SJCRH30 (cell line): Measurements from ENCODE around the gene SPRY1. TPM values are rescaled to one million over a fixed set of nuclear protein-coding genes. Genes with fewer than 3 reads are reported as not detected.
A peak's percentile ranks its signal among the peaks of the same experiment; 100 is the strongest.

Source experiments
- DNase-seq, 2 experiments: peaks; one replicate each; pipeline ENCODE4 v3.0.0-alpha.2; 2015 to 2020
- H3K27ac ChIP-seq: fragments of 250-450 bp; sonication (Bioruptor Pico); 2 replicates; pipeline ENCODE4 v1.5.1; 2020; ENCODE audit warnings: mild to moderate bottlenecking, moderate library complexity
- H3K27me3 ChIP-seq: fragments of 250-450 bp; sonication (Bioruptor Pico); 2 replicates; pipeline ENCODE4 v1.5.1; 2020; ENCODE audit warnings: mild to moderate bottlenecking, moderate library complexity
- H3K36me3 ChIP-seq: fragments of 250-450 bp; sonication (Bioruptor Pico); 2 replicates; pipeline ENCODE4 v1.5.1; 2020; ENCODE audit warnings: mild to moderate bottlenecking, moderate library complexity
- H3K4me1 ChIP-seq: fragments of 250-450 bp; sonication (Bioruptor Pico); 2 replicates; pipeline ENCODE4 v1.5.1; 2020; ENCODE audit warnings: mild to moderate bottlenecking, moderate library complexity
- H3K4me3 ChIP-seq: fragments of 250-450 bp; sonication (Bioruptor Pico); 2 replicates; pipeline ENCODE4 v1.5.1; 2020; ENCODE audit warnings: mild to moderate bottlenecking, moderate library complexity
- H3K9me3 ChIP-seq: fragments of 250-450 bp; sonication (Bioruptor Pico); replicated peaks from 2 replicates; pipeline ENCODE4 v1.5.1; 2020; ENCODE audit warnings: mild to moderate bottlenecking, moderate library complexity
- total RNA-seq: library from RNA; depleted of rRNA; stranded (reverse); fragments of >200 nt; shearing (Covaris generic); gene quantifications from 2 replicates; pipeline ENCODE4 v1.2.3, GENCODE V29; 2014

SPRY1 gene
- total RNA-seq, 1 experiment from 2014 or later, result 42.6 TPM

DNA sequence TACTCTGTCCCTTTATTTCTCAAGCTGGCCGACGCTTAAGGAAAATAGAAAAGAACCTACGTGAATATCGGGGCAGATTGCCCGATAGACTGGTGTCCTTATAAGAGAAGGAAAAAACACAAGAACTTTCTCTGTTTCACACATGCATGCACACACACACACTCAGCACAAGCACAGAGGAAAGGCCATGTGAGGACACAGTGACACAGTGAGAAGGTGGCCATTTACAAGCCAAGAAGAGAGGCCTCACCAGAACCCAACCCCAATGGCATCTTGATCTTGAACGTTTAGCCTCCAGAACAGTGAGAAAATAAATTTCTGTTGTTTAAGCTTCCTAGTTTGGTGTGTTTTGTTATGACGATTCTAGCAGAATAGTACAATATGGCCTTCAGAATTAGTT, 37.0 kb downstream of the SPRY1 start:
- Histone ChIP-seq H3K27ac (no peak overlapping the region), H3K27me3 (no peaks in the 10 kb centered on the region), H3K4me1 (no peaks in the 10 kb centered on the region), H3K4me3 (no peak overlapping the region), H3K9me3 (peaks cover 2% of the 10 kb centered on the region; the same call in 1 of the 2 replicates), H3K36me3 (no peaks in the 10 kb centered on the region)
- DNase-seq, result no peak

DNA sequence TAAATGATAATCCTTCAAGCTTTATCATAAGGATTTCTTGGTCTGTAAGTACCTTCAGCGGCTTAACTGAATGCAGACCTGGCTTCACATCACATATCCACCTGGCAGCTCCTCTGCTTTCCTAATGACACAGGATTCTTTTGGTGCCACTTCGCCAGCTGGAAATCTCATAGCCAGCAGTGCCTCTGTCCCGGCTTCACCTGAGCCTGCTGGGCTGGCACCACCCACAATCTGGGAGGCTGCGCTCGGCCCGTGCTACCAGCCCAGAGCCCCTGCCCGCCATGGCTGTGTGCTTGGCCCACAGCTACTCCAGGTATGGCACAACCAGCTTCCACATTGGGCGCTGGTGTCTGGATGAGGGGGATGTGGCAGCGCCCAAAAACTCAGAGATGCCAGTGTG, 37.4 kb downstream of the SPRY1 start:
- Histone ChIP-seq H3K27me3 (no peaks in the 10 kb centered on the region), H3K36me3 (no peaks in the 10 kb centered on the region), H3K4me3 (no peak overlapping the region), H3K27ac (no peak overlapping the region), H3K9me3 (peaks cover 2% of the 10 kb centered on the region; the same call in 1 of the 2 replicates), H3K4me1 (no peaks in the 10 kb centered on the region)
- DNase-seq, result no peak

- no peak for DNase-seq
- Histone ChIP-seq H3K27me3 (no peaks in the 10 kb centered on the region), H3K9me3 (no peaks in the 10 kb centered on the region; the same call in 1 of the 2 replicates), H3K4me3 (no peak overlapping the region), H3K27ac (no peak overlapping the region), H3K4me1 (no peaks in the 10 kb centered on the region), H3K36me3 (no peaks in the 10 kb centered on the region)
Measured at GRCh38 chr4:123435246-123436113, 38.9 kb downstream of the SPRY1 start.

- DNase-seq, result no peak
- Histone ChIP-seq H3K27me3 (no peaks in the 10 kb centered on the region), H3K4me1 (peaks cover 2% of the 10 kb centered on the region; the same call in 1 of the 2 replicates), H3K9me3 (no peaks in the 10 kb centered on the region; the same call in 1 of the 2 replicates), H3K4me3 (no peak overlapping the region), H3K27ac (no peak overlapping the region), H3K36me3 (no peaks in the 10 kb centered on the region)
Measured at GRCh38 chr4:123438031-123438430, 41.4 kb downstream of the SPRY1 start.

DNA sequence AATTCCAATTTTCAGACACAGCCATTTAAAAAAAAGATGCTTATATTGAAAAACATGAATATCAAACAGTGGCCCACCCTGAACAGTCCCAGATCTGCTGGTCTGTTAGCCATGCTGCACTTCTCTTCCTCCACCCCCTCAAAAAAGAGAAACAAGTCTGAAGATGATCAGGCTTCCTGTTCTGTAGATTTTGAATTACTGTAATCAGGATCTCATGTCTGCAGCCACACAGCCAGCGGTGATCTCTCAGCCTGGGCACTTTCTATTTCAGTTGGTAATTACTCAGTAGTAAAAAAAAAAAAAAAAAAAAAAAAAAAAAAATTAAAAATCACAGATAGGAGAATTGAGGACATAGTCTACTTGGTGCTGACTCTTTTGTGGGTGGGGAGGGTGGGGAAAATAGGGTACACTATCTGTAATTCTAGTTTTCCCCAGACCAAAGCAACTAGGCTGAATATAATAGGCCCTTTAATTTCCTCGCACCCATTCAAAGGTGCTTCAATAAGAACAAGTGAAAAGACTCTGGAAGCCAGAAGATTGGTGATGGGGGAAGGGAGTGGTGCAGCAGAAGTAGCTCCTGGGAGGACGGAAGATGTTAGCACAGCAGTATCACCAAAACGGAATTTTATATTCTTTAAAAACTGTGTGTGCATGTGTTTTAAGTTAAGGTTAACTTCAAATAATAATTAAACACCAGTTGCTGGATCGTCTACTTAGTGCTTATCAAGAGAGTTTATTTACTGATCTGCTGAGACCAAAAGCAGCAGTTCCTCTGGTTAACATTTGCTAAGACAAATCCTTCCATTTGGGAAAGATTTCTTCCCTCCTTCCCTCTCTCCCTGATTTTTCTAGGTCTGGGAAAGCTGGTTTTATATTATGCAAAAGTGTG, 47.0 kb downstream of the SPRY1 start:
- H3K27me3 ChIP-seq, result no peaks in the 10 kb centered on the region
- H3K36me3 ChIP-seq, result no peaks in the 10 kb centered on the region
- peak in 1 of 2 experiments; percentile 58 for DNase-seq
- peak overlapping the region; percentile 67 for H3K27ac ChIP-seq
- H3K4me1 ChIP-seq, result peaks cover 16% of the 10 kb centered on the region
- H3K4me3 ChIP-seq, result peak overlapping the region; percentile 41
- H3K9me3 ChIP-seq, result no peaks in the 10 kb centered on the region

GRCh38 chr4:123444290-123444731, 47.7 kb downstream of the SPRY1 start:
- H3K4me3 ChIP-seq, result peak overlapping the region; percentile 41
- DNase-seq, result peak; percentile 86 to 94

GRCh38 chr4:123446865-123447474, 50.4 kb downstream of the SPRY1 start:
- H3K27ac ChIP-seq, result no peak overlapping the region
- H3K4me3 ChIP-seq, result no peak overlapping the region
- H3K27me3 ChIP-seq, result no peaks in the 10 kb centered on the region
- H3K4me1 ChIP-seq, result peaks cover 34% of the 10 kb centered on the region
- DNase-seq, result peak in 1 of 2 experiments; percentile 40
- no peaks in the 10 kb centered on the region for H3K9me3 ChIP-seq
- no peaks in the 10 kb centered on the region for H3K36me3 ChIP-seq

More at GRCh38 chr4:123444290-123444731, 47.7 kb downstream of the SPRY1 start:
- H3K27me3 ChIP-seq, result no peaks in the 10 kb centered on the region
- no peaks in the 10 kb centered on the region for H3K9me3 ChIP-seq
- peaks cover 20% of the 10 kb centered on the region for H3K4me1 ChIP-seq
- H3K27ac ChIP-seq, result peak overlapping the region; percentile 67
- H3K36me3 ChIP-seq, result no peaks in the 10 kb centered on the region

GRCh38 chr4:123449362-123449761, 52.8 kb downstream of the SPRY1 start:
- H3K27ac ChIP-seq, result no peak overlapping the region
- H3K36me3 ChIP-seq, result no peaks in the 10 kb centered on the region
- no peaks in the 10 kb centered on the region for H3K9me3 ChIP-seq
- no peak for DNase-seq
- no peak overlapping the region for H3K4me3 ChIP-seq
- H3K4me1 ChIP-seq, result peaks cover 37% of the 10 kb centered on the region
- no peaks in the 10 kb centered on the region for H3K27me3 ChIP-seq

GRCh38 chr4:123449780-123450179, 53.2 kb downstream of the SPRY1 start:
- Histone ChIP-seq H3K27me3 (no peaks in the 10 kb centered on the region), H3K27ac (no peak overlapping the region), H3K9me3 (no peaks in the 10 kb centered on the region), H3K4me3 (no peak overlapping the region), H3K36me3 (no peaks in the 10 kb centered on the region), H3K4me1 (peaks cover 35% of the 10 kb centered on the region)
- DNase-seq, result peak in 1 of 2 experiments; percentile 40

DNA sequence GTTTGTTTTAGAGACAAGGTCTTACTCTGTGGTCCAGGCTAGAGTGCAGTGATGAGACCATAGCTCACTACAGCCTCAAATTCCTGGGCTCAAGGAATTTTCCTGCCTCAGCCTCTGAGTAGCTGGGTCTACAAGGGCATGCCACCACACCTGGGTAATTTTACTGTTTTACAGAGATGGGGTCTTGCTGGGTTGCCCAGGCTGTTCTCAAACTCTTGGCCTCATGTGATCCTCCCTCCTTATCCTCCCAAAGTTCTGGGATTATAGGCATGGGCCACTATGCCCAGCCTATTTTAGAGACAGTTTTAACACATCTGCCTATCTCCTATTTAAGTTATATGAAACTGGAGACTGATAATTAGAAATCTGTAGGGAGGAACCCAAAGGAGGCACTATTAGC, 53.8 kb downstream of the SPRY1 start:
- no peaks in the 10 kb centered on the region for H3K9me3 ChIP-seq
- no peaks in the 10 kb centered on the region for H3K27me3 ChIP-seq
- no peak for DNase-seq
- H3K36me3 ChIP-seq, result no peaks in the 10 kb centered on the region
- no peak overlapping the region for H3K4me3 ChIP-seq
- no peak overlapping the region for H3K27ac ChIP-seq
- H3K4me1 ChIP-seq, result peaks cover 32% of the 10 kb centered on the region

DNA sequence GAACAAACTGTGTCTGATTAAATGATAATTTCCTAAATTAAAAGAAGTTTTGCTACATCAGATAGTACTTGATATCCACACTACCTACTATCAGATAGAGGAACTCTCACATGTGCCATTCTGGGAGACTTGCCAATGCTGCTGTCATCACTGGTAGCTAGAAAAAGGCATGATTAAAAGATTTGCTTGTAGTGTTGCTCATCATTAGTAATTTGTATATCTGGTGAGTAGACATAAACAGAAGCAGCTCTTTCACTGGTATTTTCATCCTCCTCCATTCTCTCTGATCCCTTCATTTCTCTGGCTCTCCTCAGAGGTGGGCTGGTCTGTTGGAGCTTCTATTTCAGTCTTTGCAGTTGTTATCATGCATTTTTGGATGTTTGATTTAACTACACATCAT, 56.0 kb downstream of the SPRY1 start:
- Histone ChIP-seq H3K4me3 (no peak overlapping the region), H3K4me1 (peaks cover 32% of the 10 kb centered on the region), H3K27me3 (no peaks in the 10 kb centered on the region), H3K27ac (no peak overlapping the region), H3K9me3 (no peaks in the 10 kb centered on the region), H3K36me3 (no peaks in the 10 kb centered on the region)
- DNase-seq, result peak; percentile 71 to 82

GRCh38 chr4:123453061-123453680, 56.6 kb downstream of the SPRY1 start:
- H3K4me1 ChIP-seq, result peaks cover 32% of the 10 kb centered on the region
- H3K27me3 ChIP-seq, result no peaks in the 10 kb centered on the region
- no peak overlapping the region for H3K4me3 ChIP-seq
- no peak overlapping the region for H3K27ac ChIP-seq
- DNase-seq, result peak in 1 of 2 experiments; percentile 27
- H3K36me3 ChIP-seq, result no peaks in the 10 kb centered on the region
- no peaks in the 10 kb centered on the region for H3K9me3 ChIP-seq
